DOHH2 (cell line): ENCODE measurements around the gene TCERG1L.

Source experiments
- H3F3A ChIP-seq: fragments of 200-600 bp; sonication (generic), shearing (Covaris generic); 2 replicates; pipeline ENCODE4 v1.6.0; 2016; ENCODE audit warnings: antibody characterized with exemption, mild to moderate bottlenecking; ENCODE audit not compliant: control insufficient read depth, insufficient read depth
- H3K27ac ChIP-seq: fragments of 200-600 bp; sonication (generic); 2 replicates; pipeline ENCODE4 v1.5.1; 2014; ENCODE audit warnings: low read depth, mild to moderate bottlenecking, low read length, moderate library complexity
- H3K27me3 ChIP-seq: fragments of 200-600 bp; sonication (generic); 2 replicates; pipeline ENCODE4 v1.6.1; 2014; ENCODE audit warnings: mild to moderate bottlenecking, low read length, mixed read lengths; ENCODE audit not compliant: control insufficient read depth
- H3K36me3 ChIP-seq: fragments of 200-600 bp; sonication (generic); 2 replicates; pipeline ENCODE4 v1.6.1; 2014; ENCODE audit warnings: mild to moderate bottlenecking, low read length, moderate library complexity, mixed read lengths; ENCODE audit not compliant: control insufficient read depth
- H3K4me1 ChIP-seq: fragments of 200-600 bp; sonication (generic); 2 replicates; pipeline ENCODE4 v1.6.1; 2014; ENCODE audit warnings: mild to moderate bottlenecking, low read length, mixed read lengths; ENCODE audit not compliant: control insufficient read depth
- H3K4me2 ChIP-seq: fragments of 200-600 bp; sonication (generic); 2 replicates; pipeline ENCODE4 v1.6.0; 2014; ENCODE audit warnings: mild to moderate bottlenecking, low read length, moderate library complexity
- H3K4me3 ChIP-seq: fragments of 200-600 bp; sonication (generic); 2 replicates; pipeline ENCODE4 v1.5.1; 2014; ENCODE audit warnings: mild to moderate bottlenecking, low read length, mixed read lengths
- H3K79me2 ChIP-seq: fragments of 200-600 bp; sonication (generic); 2 replicates; pipeline ENCODE4 v1.6.1; 2014; ENCODE audit warnings: mild to moderate bottlenecking, low read length, mixed read lengths; ENCODE audit not compliant: control insufficient read depth
- H3K9me2 ChIP-seq: fragments of 200-600 bp; sonication (generic); replicated peaks from 2 replicates; pipeline ENCODE4 v1.6.1; 2014; ENCODE audit warnings: mild to moderate bottlenecking, low read length, mixed read lengths; ENCODE audit not compliant: control insufficient read depth
- H3K9me3 ChIP-seq: fragments of 200-600 bp; sonication (generic); 2 replicates; pipeline ENCODE4 v1.6.1; 2014; ENCODE audit warnings: antibody characterized with exemption, low read length, mixed read lengths; ENCODE audit not compliant: control insufficient read depth, insufficient read depth
- H4K20me1 ChIP-seq: fragments of 200-600 bp; sonication (generic); 2 replicates; pipeline ENCODE4 v1.6.0; 2014; ENCODE audit warnings: low read depth, mild to moderate bottlenecking, antibody characterized with exemption, low read length, moderate library complexity; ENCODE audit not compliant: control insufficient read depth, insufficient read depth
- CTCF ChIP-seq: fragments of 200-600 bp; sonication (generic); IDR thresholded peaks from one replicate; pipeline ENCODE4 v1.5.1; 2014; ENCODE audit warnings: antibody characterized with exemption, mild to moderate bottlenecking, low read depth, low read length; ENCODE audit not compliant: poor library complexity, severe bottlenecking
- EZH2phosphoT487 ChIP-seq: fragments of 200-600 bp; sonication (generic); IDR thresholded peaks from 2 replicates; pipeline ENCODE4 v1.6.1; 2017; ENCODE audit warnings: borderline replicate concordance, mild to moderate bottlenecking, antibody characterized with exemption, low read length, moderate library complexity, mixed read lengths

The TCERG1L gene

GRCh38 chr10:131169146-131169545, 142.4 kb downstream of the TCERG1L start:
- no peaks in the 10 kb centered on the region for H4K20me1 ChIP-seq
- H3K9me3 ChIP-seq, result peaks cover 9% of the 10 kb centered on the region; the same call in 1 of the 2 replicates
- H3K36me3 ChIP-seq, result no peaks in the 10 kb centered on the region
- no peak overlapping the region for H3K27ac ChIP-seq
- H3K9me2 ChIP-seq, result no peaks in the 10 kb centered on the region
- H3F3A ChIP-seq, result no peaks in the 10 kb centered on the region
- H3K4me1 ChIP-seq, result no peaks in the 10 kb centered on the region
- no peaks in the 10 kb centered on the region for H3K79me2 ChIP-seq
- no peaks in the 10 kb centered on the region for H3K27me3 ChIP-seq
- no peak overlapping the region for H3K4me2 ChIP-seq
- TF ChIP-seq CTCF, result no peak
- TF ChIP-seq EZH2phosphoT487, result no peak
- H3K4me3 ChIP-seq, result no peak overlapping the region

GRCh38 chr10:131168238-131168875, 143.2 kb downstream of the TCERG1L start:
- Histone ChIP-seq H3F3A (no peaks in the 10 kb centered on the region), H3K4me3 (no peak overlapping the region), H3K4me2 (no peak overlapping the region), H3K4me1 (no peaks in the 10 kb centered on the region), H3K9me3 (peaks cover under 1% of the 10 kb centered on the region; the same call in 1 of the 2 replicates), H3K27ac (no peak overlapping the region), H3K27me3 (no peaks in the 10 kb centered on the region), H3K36me3 (no peaks in the 10 kb centered on the region), H4K20me1 (no peaks in the 10 kb centered on the region), H3K79me2 (no peaks in the 10 kb centered on the region), H3K9me2 (no peaks in the 10 kb centered on the region)
- no peak for TF ChIP-seq CTCF
- TF ChIP-seq EZH2phosphoT487, result no peak

- H4K20me1 ChIP-seq, result no peaks in the 10 kb centered on the region
- TF ChIP-seq CTCF, result no peak
- TF ChIP-seq EZH2phosphoT487, result no peak
- no peak overlapping the region for H3K4me3 ChIP-seq
- no peaks in the 10 kb centered on the region for H3K4me1 ChIP-seq
- no peak overlapping the region for H3K4me2 ChIP-seq
- no peaks in the 10 kb centered on the region for H3K36me3 ChIP-seq
- no peak overlapping the region for H3K27ac ChIP-seq
- no peaks in the 10 kb centered on the region for H3K9me2 ChIP-seq
- H3K27me3 ChIP-seq, result no peaks in the 10 kb centered on the region
- no peaks in the 10 kb centered on the region for H3F3A ChIP-seq
- H3K79me2 ChIP-seq, result no peaks in the 10 kb centered on the region
- no peaks in the 10 kb centered on the region for H3K9me3 ChIP-seq
Measured at GRCh38 chr10:131167036-131167860, 144.3 kb downstream of the TCERG1L start.
